ENCODE data around the gene GRSF1.

DNA sequence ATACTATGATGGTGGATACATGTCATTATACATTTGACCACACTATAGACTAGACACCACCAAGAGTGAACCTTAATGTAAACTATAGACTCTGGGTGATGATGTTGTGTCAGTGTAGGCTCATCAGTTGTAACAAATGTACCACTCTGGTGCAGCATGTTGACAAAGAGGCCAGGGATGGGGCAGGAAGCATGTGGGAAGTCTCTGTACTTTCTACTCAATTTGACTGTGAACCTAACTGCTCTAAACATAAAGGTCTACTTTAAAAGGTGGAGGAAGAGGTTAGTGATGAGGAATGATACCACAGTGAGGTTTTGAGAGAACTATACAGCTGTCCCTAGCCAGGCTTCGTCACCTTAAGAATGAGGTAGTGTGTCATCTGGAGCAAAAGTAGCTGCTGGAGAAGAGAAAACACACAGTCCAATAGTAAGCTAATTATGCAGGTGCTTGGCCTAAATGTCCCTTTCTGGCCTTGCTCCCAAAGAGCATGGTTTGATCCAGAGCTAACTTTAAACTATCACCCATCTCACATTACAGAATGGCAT is 38.4 kb downstream of the GRSF1 start:
- TF ChIP-seq, protein P1, sequence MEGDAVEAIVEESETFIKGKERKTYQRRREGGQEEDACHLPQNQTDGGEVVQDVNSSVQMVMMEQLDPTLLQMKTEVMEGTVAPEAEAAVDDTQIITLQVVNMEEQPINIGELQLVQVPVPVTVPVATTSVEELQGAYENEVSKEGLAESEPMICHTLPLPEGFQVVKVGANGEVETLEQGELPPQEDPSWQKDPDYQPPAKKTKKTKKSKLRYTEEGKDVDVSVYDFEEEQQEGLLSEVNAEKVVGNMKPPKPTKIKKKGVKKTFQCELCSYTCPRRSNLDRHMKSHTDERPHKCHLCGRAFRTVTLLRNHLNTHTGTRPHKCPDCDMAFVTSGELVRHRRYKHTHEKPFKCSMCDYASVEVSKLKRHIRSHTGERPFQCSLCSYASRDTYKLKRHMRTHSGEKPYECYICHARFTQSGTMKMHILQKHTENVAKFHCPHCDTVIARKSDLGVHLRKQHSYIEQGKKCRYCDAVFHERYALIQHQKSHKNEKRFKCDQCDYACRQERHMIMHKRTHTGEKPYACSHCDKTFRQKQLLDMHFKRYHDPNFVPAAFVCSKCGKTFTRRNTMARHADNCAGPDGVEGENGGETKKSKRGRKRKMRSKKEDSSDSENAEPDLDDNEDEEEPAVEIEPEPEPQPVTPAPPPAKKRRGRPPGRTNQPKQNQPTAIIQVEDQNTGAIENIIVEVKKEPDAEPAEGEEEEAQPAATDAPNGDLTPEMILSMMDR (IDR thresholded peaks at IDR 0.05; ENCODE audit: low read depth, low read length, poor library complexity, severe bottlenecking): no peak
- no peak for TF ChIP-seq EZH2phosphoT487 (IDR thresholded peaks at IDR 0.05; ENCODE audit: borderline replicate concordance, low read length)
